GM23338 (cell line): ENCODE data around the gene RNF187.

Experiments
- CREB1 ChIP-seq: fragments of 250-450 bp; sonication (Bioruptor Pico); IDR thresholded peaks from 2 replicates; pipeline ENCODE4 v1.5.0; 2020; ENCODE audit warnings: low read depth, mild to moderate bottlenecking, moderate library complexity
- CTCF ChIP-seq, 2 experiments: fragments of 200-600 bp in 1 of 2; sonication (generic) in 1 of 2; conservative IDR thresholded peaks; 2 replicates each; pipeline versions ENCODE4 v1.5.1 to v1.6.1; 2016 to 2017; ENCODE audit warnings: antibody characterized with exemption in 2 of 2, low read depth in 2 of 2, mild to moderate bottlenecking in 2 of 2, moderate library complexity in 1 of 2
- ETS1 ChIP-seq: IDR thresholded peaks from 2 replicates; pipeline ENCODE4 v1.6.1; 2016; ENCODE audit warnings: antibody characterized with exemption
- EZH2 ChIP-seq: fragments of 200-600 bp; sonication (generic); IDR thresholded peaks from one replicate; pipeline ENCODE4 v1.8.0; 2017; ENCODE audit warnings: antibody characterized with exemption, mild to moderate bottlenecking, low read depth; ENCODE audit not compliant: unreplicated experiment
- EZH2phosphoT487 ChIP-seq: fragments of 200-600 bp; sonication (generic); IDR thresholded peaks from one replicate; pipeline ENCODE4 v1.8.1; 2018; ENCODE audit warnings: antibody characterized with exemption; ENCODE audit not compliant: unreplicated experiment
- JUNB ChIP-seq: IDR thresholded peaks from one replicate; pipeline ENCODE4 v1.6.1; 2016; ENCODE audit warnings: antibody characterized with exemption; ENCODE audit not compliant: unreplicated experiment
- POLR2AphosphoS5 ChIP-seq: IDR thresholded peaks from 2 replicates; pipeline ENCODE4 v1.6.1; 2016; ENCODE audit warnings: antibody characterized with exemption, low read depth
- REST ChIP-seq: IDR thresholded peaks from one replicate; pipeline ENCODE4 v1.6.1; 2018; ENCODE audit warnings: antibody characterized with exemption; ENCODE audit not compliant: unreplicated experiment
- ZNF114 ChIP-seq: fragments of 250-450 bp; sonication (Bioruptor Pico); IDR thresholded peaks from 2 replicates; pipeline ENCODE4 v1.5.0; 2020; ENCODE audit warnings: mild to moderate bottlenecking, moderate library complexity
- ZNF462 ChIP-seq: fragments of 250-450 bp; sonication (Bioruptor Pico); IDR thresholded peaks from 2 replicates; pipeline ENCODE4 v1.5.0; 2020; ENCODE audit warnings: mild to moderate bottlenecking, moderate library complexity

GRCh38 chr1:228513236-228513900 is 26.2 kb downstream of the RNF187 start:
- no peak for TF ChIP-seq CTCF (conservative IDR thresholded peaks at IDR 0.05; ENCODE audit: low read depth in 2 of 2)
- no peak for TF ChIP-seq REST
- TF ChIP-seq POLR2AphosphoS5, result no peak
- no peak for TF ChIP-seq JUNB
- TF ChIP-seq ZNF462 (CRISPR knock-in tag), result no peak
- no peak for TF ChIP-seq EZH2
- no peak for TF ChIP-seq ETS1
- no peak for TF ChIP-seq EZH2phosphoT487
- TF ChIP-seq ZNF114, result no peak
- no peak for TF ChIP-seq CREB1 (CRISPR knock-in tag)
